ENCODE measurements around the gene PYCR2. TPM values are rescaled to one million over a fixed set of nuclear protein-coding genes. Genes with fewer than 3 reads are reported as not detected.

Gene PYCR2
- total RNA-seq, 1 donor from 2014 or later: 54.8 TPM

DNA sequence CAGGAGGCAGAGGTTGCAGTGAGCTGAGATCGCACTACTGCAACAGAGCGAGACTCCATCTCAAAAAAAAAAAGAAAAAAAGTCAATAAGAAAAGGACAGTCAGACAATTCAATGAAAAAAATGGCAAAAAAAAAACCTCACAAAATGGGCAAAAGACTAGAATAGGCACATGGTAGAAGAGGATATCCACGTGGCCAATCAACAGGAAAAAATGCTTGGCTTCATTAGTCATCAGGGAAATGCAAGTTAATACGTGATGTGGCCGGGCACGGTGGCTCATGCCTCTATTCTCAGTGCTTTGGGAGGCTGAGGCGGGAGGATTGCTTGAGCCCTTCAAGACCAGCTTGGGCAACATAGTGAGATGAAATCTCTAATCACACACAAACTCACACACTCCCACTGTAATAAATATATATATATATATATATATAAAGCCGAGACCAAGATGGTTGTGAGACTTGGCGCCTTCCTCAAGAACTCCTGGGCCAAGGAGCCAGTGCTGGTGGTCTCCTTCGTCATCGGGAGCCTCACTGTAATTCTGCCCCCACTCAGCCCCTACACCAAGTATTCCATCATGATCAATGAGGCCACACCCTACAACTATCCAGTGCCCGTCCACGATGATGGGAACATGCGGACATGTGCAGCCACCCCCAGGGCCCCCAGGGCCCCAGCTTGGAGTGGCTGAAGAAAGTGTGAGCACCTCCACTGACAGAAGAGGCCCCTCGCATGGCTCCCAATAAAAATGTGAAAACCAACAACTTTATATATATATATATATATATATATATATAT, 39.9 kb upstream of the PYCR2 start:
- H3K4me1 Mint-ChIP-seq (ENCODE audit: low read depth): peaks cover 3% of the 10 kb centered on the region
- no peak overlapping the region for H3K4me3 Mint-ChIP-seq (ENCODE audit: low read depth)
- no peaks in the 10 kb centered on the region for H3K9me3 Mint-ChIP-seq (ENCODE audit: low read depth)
- no peak for DNase-seq (ENCODE audit: low spot score, unreplicated experiment)
- H3K36me3 Mint-ChIP-seq (ENCODE audit: insufficient read depth): no peaks in the 10 kb centered on the region
- H3K27me3 Mint-ChIP-seq: peaks cover 20% of the 10 kb centered on the region
- H3K27ac Mint-ChIP-seq: no peak overlapping the region
- TF ChIP-seq, protein P1, sequence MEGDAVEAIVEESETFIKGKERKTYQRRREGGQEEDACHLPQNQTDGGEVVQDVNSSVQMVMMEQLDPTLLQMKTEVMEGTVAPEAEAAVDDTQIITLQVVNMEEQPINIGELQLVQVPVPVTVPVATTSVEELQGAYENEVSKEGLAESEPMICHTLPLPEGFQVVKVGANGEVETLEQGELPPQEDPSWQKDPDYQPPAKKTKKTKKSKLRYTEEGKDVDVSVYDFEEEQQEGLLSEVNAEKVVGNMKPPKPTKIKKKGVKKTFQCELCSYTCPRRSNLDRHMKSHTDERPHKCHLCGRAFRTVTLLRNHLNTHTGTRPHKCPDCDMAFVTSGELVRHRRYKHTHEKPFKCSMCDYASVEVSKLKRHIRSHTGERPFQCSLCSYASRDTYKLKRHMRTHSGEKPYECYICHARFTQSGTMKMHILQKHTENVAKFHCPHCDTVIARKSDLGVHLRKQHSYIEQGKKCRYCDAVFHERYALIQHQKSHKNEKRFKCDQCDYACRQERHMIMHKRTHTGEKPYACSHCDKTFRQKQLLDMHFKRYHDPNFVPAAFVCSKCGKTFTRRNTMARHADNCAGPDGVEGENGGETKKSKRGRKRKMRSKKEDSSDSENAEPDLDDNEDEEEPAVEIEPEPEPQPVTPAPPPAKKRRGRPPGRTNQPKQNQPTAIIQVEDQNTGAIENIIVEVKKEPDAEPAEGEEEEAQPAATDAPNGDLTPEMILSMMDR (IDR thresholded peaks at IDR 0.05; ENCODE audit: unreplicated experiment): no peak

GRCh38 chr1:225962440-225962975, 38.5 kb upstream of the PYCR2 start:
- Mint-ChIP-seq H3K4me1 (ENCODE audit: low read depth) (no peaks in the 10 kb centered on the region), H3K27me3 (peaks cover 20% of the 10 kb centered on the region), H3K9me3 (ENCODE audit: low read depth) (no peaks in the 10 kb centered on the region), H3K4me3 (ENCODE audit: low read depth) (no peak overlapping the region), H3K27ac (no peak overlapping the region), H3K36me3 (ENCODE audit: insufficient read depth) (no peaks in the 10 kb centered on the region)
- DNase-seq (ENCODE audit: low spot score, unreplicated experiment): peak; percentile 56
- TF ChIP-seq, protein P1 (IDR thresholded peaks at IDR 0.05; ENCODE audit: unreplicated experiment): peak; percentile 80

DNA sequence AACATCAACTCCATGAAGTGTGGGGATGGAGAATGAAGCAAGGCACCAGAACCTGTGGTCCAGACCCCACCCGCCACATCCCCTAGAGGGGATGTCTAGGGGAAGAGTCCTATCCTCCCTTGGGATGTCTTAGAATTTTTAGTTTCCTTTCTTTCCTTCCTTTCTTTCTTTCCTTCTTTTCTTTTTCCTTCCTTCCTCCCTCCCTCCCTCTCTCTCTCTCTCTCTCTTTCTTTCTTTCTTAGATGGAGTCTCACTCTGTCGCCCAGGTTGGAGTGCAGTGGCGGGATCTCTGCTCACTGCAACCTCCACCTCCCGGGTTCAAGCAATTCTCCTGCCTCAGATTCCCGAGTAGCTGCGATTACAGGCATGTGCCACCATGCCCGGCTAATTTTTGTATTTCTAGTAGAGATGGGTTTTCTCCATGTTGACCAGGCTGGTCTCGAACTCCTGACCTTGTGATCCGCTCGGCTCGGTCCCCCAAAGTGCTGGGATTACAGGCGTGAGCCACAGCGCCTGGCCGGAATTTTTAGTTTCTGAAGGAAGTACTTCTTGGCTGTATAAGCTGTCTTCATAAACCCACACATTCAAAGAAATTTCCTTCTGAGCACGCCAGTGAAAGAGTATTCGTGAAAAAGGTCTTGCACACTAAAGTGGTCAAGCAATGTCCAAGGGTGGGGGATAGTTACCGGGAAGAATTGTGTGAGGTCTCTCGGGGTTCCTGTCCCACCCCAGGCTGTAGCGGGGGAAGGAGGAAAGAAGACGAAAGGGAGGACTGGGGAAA, 37.8 kb upstream of the PYCR2 start:
- no peak overlapping the region for H3K4me3 Mint-ChIP-seq (ENCODE audit: low read depth)

GRCh38 chr1:225958041-225958440, 34.0 kb upstream of the PYCR2 start:
- DNase-seq (ENCODE audit: low spot score, unreplicated experiment): no peak

More for the DNA sequence above, 37.8 kb upstream of the PYCR2 start:
- no peaks in the 10 kb centered on the region for H3K9me3 Mint-ChIP-seq (ENCODE audit: low read depth)
- DNase-seq (ENCODE audit: low spot score, unreplicated experiment): no peak
- H3K27ac Mint-ChIP-seq: no peak overlapping the region
- TF ChIP-seq, protein P1 (IDR thresholded peaks at IDR 0.05; ENCODE audit: unreplicated experiment): no peak
- no peaks in the 10 kb centered on the region for H3K4me1 Mint-ChIP-seq (ENCODE audit: low read depth)
- H3K27me3 Mint-ChIP-seq: peaks cover 22% of the 10 kb centered on the region
- no peaks in the 10 kb centered on the region for H3K36me3 Mint-ChIP-seq (ENCODE audit: insufficient read depth)

GRCh38 chr1:225954753-225955152, 30.7 kb upstream of the PYCR2 start:
- H3K36me3 Mint-ChIP-seq (ENCODE audit: insufficient read depth): no peaks in the 10 kb centered on the region
- peaks cover 38% of the 10 kb centered on the region for H3K27me3 Mint-ChIP-seq
- DNase-seq (ENCODE audit: low spot score, unreplicated experiment): no peak
- H3K4me3 Mint-ChIP-seq (ENCODE audit: low read depth): no peak overlapping the region
- no peaks in the 10 kb centered on the region for H3K9me3 Mint-ChIP-seq (ENCODE audit: low read depth)
- H3K4me1 Mint-ChIP-seq (ENCODE audit: low read depth): no peaks in the 10 kb centered on the region
- TF ChIP-seq, protein P1 (IDR thresholded peaks at IDR 0.05; ENCODE audit: unreplicated experiment): no peak
- H3K27ac Mint-ChIP-seq: no peak overlapping the region

More at GRCh38 chr1:225958041-225958440, 34.0 kb upstream of the PYCR2 start:
- Mint-ChIP-seq H3K9me3 (ENCODE audit: low read depth) (no peaks in the 10 kb centered on the region), H3K4me1 (ENCODE audit: low read depth) (no peaks in the 10 kb centered on the region), H3K4me3 (ENCODE audit: low read depth) (no peak overlapping the region), H3K36me3 (ENCODE audit: insufficient read depth) (no peaks in the 10 kb centered on the region), H3K27me3 (peaks cover 35% of the 10 kb centered on the region), H3K27ac (no peak overlapping the region)
- TF ChIP-seq, protein P1 (IDR thresholded peaks at IDR 0.05; ENCODE audit: unreplicated experiment): no peak

Data from progenitor cell of endocrine pancreas (in vitro differentiated cells).